Neutrophil (primary cell): ENCODE results near the gene CD1E.
"Not testable (repeated sequence)": the region's sequence is repeated elsewhere in the genome, so short reads cannot be mapped to it uniquely, and the experiment has no call there.

ENCODE experiments used
- H3K27ac ChIP-seq: fragments of 200-600 bp; sonication (generic); 2 replicates; pipeline ENCODE4 v1.5.1; 2016; ENCODE audit warnings: mild to moderate bottlenecking, moderate library complexity
- H3K27me3 ChIP-seq: fragments of 200-600 bp; sonication (generic); 2 replicates; pipeline ENCODE4 v1.6.0; 2016; ENCODE audit warnings: mild to moderate bottlenecking
- H3K36me3 ChIP-seq: fragments of 200-600 bp; sonication (generic); 2 replicates; pipeline ENCODE4 v1.5.1; 2017
- H3K4me1 ChIP-seq, 2 experiments: fragments of 200-600 bp in 1 of 2; sonication (generic) in 1 of 2; 1 replicate in 1 of 2; 2 replicates in 1 of 2; pipeline versions ENCODE4 v1.5.1 to v1.6.1; 2013 to 2016; ENCODE audit warnings: low read depth in 1 of 2, low read length in 1 of 2, mild to moderate bottlenecking in 1 of 2, moderate library complexity in 1 of 2; ENCODE audit not compliant: control insufficient read depth in 1 of 2, insufficient read depth in 1 of 2
- H3K4me3 ChIP-seq, 2 experiments: fragments of 200-600 bp in 1 of 2; sonication (generic) in 1 of 2; 1 replicate in 1 of 2; 2 replicates in 1 of 2; pipeline ENCODE4 v1.5.1; 2013 to 2016; ENCODE audit warnings: low read depth in 1 of 2, low read length in 1 of 2, mild to moderate bottlenecking in 1 of 2, moderate library complexity in 1 of 2
- H3K9me3 ChIP-seq: fragments of 200-600 bp; sonication (generic); 2 replicates; pipeline ENCODE4 v1.5.1; 2016
- CTCF ChIP-seq: fragments of 200-600 bp; sonication (generic); IDR thresholded peaks from 2 replicates; pipeline ENCODE4 v1.5.1; 2016; ENCODE audit warnings: antibody characterized with exemption

The CD1E gene

GRCh38 chr1:158366783-158367182, 13.1 kb downstream of the CD1E start:
- no peak overlapping the region for H3K27ac ChIP-seq
- TF ChIP-seq CTCF = no peak
- H3K4me1 ChIP-seq = no peaks in the 10 kb centered on the region
- no peaks in the 10 kb centered on the region for H3K9me3 ChIP-seq
- no peaks in the 10 kb centered on the region for H3K27me3 ChIP-seq
- no peak overlapping the region for H3K4me3 ChIP-seq
- H3K36me3 ChIP-seq = no peaks in the 10 kb centered on the region

- Histone ChIP-seq H3K36me3 (no peaks in the 10 kb centered on the region), H3K4me1 (no peaks in the 10 kb centered on the region), H3K4me3 (no peak overlapping the region), H3K9me3 (no peaks in the 10 kb centered on the region), H3K27me3 (no peaks in the 10 kb centered on the region), H3K27ac (no peak overlapping the region)
- no peak for TF ChIP-seq CTCF
These were observed 17.7 kb downstream of the CD1E start for GRCh38 chr1:158371188-158371953.

DNA sequence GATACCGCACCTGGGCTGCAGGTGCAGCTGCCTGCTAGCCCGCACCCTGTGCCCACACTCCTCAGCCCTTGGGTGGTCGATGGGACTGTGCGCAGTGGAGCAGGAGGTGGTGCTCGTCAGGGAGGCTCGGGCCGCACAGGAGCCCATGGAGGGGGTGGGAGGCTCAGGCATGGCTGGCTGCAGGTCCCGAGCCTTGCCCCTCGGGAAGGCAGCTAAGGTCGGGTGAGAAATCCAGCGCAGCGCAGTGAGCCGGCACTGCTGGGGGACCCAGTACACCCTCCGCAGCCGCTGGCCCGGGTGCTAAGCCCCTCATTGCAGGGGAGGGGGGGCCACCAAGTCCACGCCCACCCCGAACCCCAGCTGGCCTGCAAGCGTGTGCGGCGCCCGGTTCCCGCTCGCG, 20.4 kb downstream of the CD1E start:
- H3K36me3 ChIP-seq, H3K27ac ChIP-seq, H3K4me1 ChIP-seq, H3K9me3 ChIP-seq, H3K27me3 ChIP-seq, H3K4me3 ChIP-seq: not testable (repeated sequence)

DNA sequence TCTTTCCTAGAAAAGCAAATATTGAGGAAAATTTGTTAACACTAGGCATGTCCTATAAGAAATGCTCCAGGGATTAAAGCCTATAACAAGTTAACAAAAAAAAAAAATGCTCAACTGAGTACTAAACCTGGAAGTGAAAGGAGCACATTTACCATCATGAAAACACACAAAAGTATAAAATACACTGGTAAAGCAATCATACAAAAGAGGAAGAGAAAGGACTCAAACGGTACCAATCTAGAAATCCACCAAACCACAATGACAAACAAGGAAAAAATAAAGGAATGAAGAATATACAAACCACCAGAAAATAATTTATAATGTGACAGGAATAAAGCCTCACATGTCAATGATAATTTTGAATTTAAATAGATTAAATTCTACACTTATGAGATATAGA, 21.2 kb downstream of the CD1E start:
- H3K4me1 ChIP-seq = no peaks in the 10 kb centered on the region
- no peak for TF ChIP-seq CTCF
- H3K4me3 ChIP-seq = no peak overlapping the region
- no peaks in the 10 kb centered on the region for H3K36me3 ChIP-seq
- H3K27ac ChIP-seq = no peak overlapping the region
- H3K9me3 ChIP-seq = no peaks in the 10 kb centered on the region
- no peaks in the 10 kb centered on the region for H3K27me3 ChIP-seq

GRCh38 chr1:158390331-158390730, 36.6 kb downstream of the CD1E start:
- Histone ChIP-seq H3K36me3 (no peaks in the 10 kb centered on the region), H3K27me3 (no peaks in the 10 kb centered on the region), H3K9me3 (no peaks in the 10 kb centered on the region), H3K27ac (no peak overlapping the region), H3K4me1 (no peaks in the 10 kb centered on the region), H3K4me3 (no peak overlapping the region)
- TF ChIP-seq CTCF = no peak

- Histone ChIP-seq H3K4me3 (no peak overlapping the region), H3K36me3 (no peaks in the 10 kb centered on the region), H3K27ac (no peak overlapping the region), H3K4me1 (no peaks in the 10 kb centered on the region), H3K9me3 (no peaks in the 10 kb centered on the region), H3K27me3 (no peaks in the 10 kb centered on the region)
- TF ChIP-seq CTCF = no peak
These were observed 37.4 kb downstream of the CD1E start for GRCh38 chr1:158391099-158391498.
